Activated naive CD4-positive, alpha-beta T cell treated with anti-CD3 and anti-CD28 coated beads, Interleukin-2, amount 10 ng/mL, durations not matched to agents 7 days and 5 days (primary cell): ENCODE measurements around the gene TMEM255A.

Experiments used
- CTCF ChIA-PET: fragments of 350-600 bp; sonication (Branson Sonifier 250); formaldehyde crosslinking; loops from one replicate; lab custom pipeline; 2021; ENCODE audit warnings: antibody characterized with exemption; lab: Charles Lee
- DNase-seq: peaks from one replicate; pipeline ENCODE4 v3.0.0-alpha.2; 2020
- H3K27ac Mint-ChIP-seq: one replicate; pipeline ENCODE4 v1.8.0; 2021; ENCODE audit warnings: mild to moderate bottlenecking, moderate library complexity, mixed read lengths
- H3K27me3 Mint-ChIP-seq: one replicate; pipeline ENCODE4 v1.8.0; 2021; ENCODE audit warnings: mild to moderate bottlenecking, mixed read lengths
- H3K36me3 Mint-ChIP-seq: one replicate; pipeline ENCODE4 v1.8.0; 2021; ENCODE audit warnings: mixed read lengths
- H3K4me1 Mint-ChIP-seq: one replicate; pipeline ENCODE4 v1.8.0; 2021; ENCODE audit warnings: mixed read lengths
- H3K4me3 Mint-ChIP-seq: one replicate; pipeline ENCODE4 v1.8.0; 2021; ENCODE audit warnings: mild to moderate bottlenecking, moderate library complexity, mixed read lengths
- H3K9me3 Mint-ChIP-seq: one replicate; pipeline ENCODE4 v1.8.0; 2021; ENCODE audit warnings: mixed read lengths

TMEM255A gene

GRCh38 chrX:120316587-120317283, 5.5 kb upstream of the TMEM255A start:
- Mint-ChIP-seq H3K36me3 (no peaks in the 10 kb centered on the region), H3K27me3 (peaks cover 41% of the 10 kb centered on the region), H3K4me3 (no peak overlapping the region), H3K9me3 (no peaks in the 10 kb centered on the region), H3K4me1 (no peaks in the 10 kb centered on the region), H3K27ac (no peak overlapping the region)
- CTCF ChIA-PET, result interaction anchor here (0.7 kb wide), 2 partner anchors 130 to 135 kb away, joined by 3 read pairs; no protein-coding TSS in a partner anchor
- DNase-seq, result no peak

GRCh38 chrX:120315776-120316175, 4.5 kb upstream of the TMEM255A start:
- H3K36me3 Mint-ChIP-seq, result no peaks in the 10 kb centered on the region
- no peak for DNase-seq
- no peak overlapping the region for H3K4me3 Mint-ChIP-seq
- H3K27me3 Mint-ChIP-seq, result peaks cover 45% of the 10 kb centered on the region
- peaks cover 2% of the 10 kb centered on the region for H3K4me1 Mint-ChIP-seq
- H3K27ac Mint-ChIP-seq, result no peak overlapping the region
- CTCF ChIA-PET, result interaction anchor here (0.7 kb wide), 2 partner anchors 131 to 136 kb away, joined by 3 read pairs; no protein-coding TSS in a partner anchor
- H3K9me3 Mint-ChIP-seq, result no peaks in the 10 kb centered on the region

- CTCF ChIA-PET, result no interaction called here
- H3K4me3 Mint-ChIP-seq, result no peak overlapping the region
- no peaks in the 10 kb centered on the region for H3K36me3 Mint-ChIP-seq
- H3K9me3 Mint-ChIP-seq, result no peaks in the 10 kb centered on the region
- peaks cover 67% of the 10 kb centered on the region for H3K27me3 Mint-ChIP-seq
- DNase-seq, result no peak
- no peak overlapping the region for H3K27ac Mint-ChIP-seq
- peaks cover 24% of the 10 kb centered on the region for H3K4me1 Mint-ChIP-seq
Observed at GRCh38 chrX:120311727-120312063, 434 bp upstream of the TMEM255A start.

- CTCF ChIA-PET, result interaction anchor here (1.1 kb wide), 2 partner anchors 10 to 59 kb away, joined by 4 to 5 read pairs; partner anchors contain the start of gene ZBTB33
- Mint-ChIP-seq H3K9me3 (no peaks in the 10 kb centered on the region), H3K27ac (peak overlapping the region; percentile 83), H3K4me1 (peaks cover 32% of the 10 kb centered on the region), H3K27me3 (peaks cover 73% of the 10 kb centered on the region), H3K4me3 (peak overlapping the region; percentile 75), H3K36me3 (no peaks in the 10 kb centered on the region)
- DNase-seq, result peak; percentile 34
Observed at GRCh38 chrX:120309873-120310705, 1.2 kb downstream of the TMEM255A start.

- DNase-seq, result peak; percentile 81
- Mint-ChIP-seq H3K27ac (peak overlapping the region; percentile 83), H3K4me3 (peak overlapping the region; percentile 75), H3K27me3 (peaks cover 66% of the 10 kb centered on the region), H3K4me1 (peaks cover 32% of the 10 kb centered on the region), H3K9me3 (no peaks in the 10 kb centered on the region), H3K36me3 (no peaks in the 10 kb centered on the region)
- CTCF ChIA-PET, result interaction anchor here (0.7 to 1.1 kb wide), 6 partner anchors 9 to 95 kb away, joined by 3 to 5 read pairs (median 4); partner anchors contain the start of gene ZBTB33
Observed at GRCh38 chrX:120308959-120309872, 2.0 kb downstream of the TMEM255A start.

- peaks cover 32% of the 10 kb centered on the region for H3K4me1 Mint-ChIP-seq
- H3K4me3 Mint-ChIP-seq, result peak overlapping the region; percentile 75
- H3K27me3 Mint-ChIP-seq, result peaks cover 66% of the 10 kb centered on the region
- no peak overlapping the region for H3K27ac Mint-ChIP-seq
- no peaks in the 10 kb centered on the region for H3K9me3 Mint-ChIP-seq
- DNase-seq, result no peak
- H3K36me3 Mint-ChIP-seq, result no peaks in the 10 kb centered on the region
- CTCF ChIA-PET, result interaction anchor here (0.7 to 1.1 kb wide), 4 partner anchors 9 to 62 kb away, joined by 3 to 4 read pairs (median 4); no protein-coding TSS in a partner anchor
Observed at GRCh38 chrX:120308558-120308957, 2.7 kb downstream of the TMEM255A start.

- H3K27ac Mint-ChIP-seq, result no peak overlapping the region
- peaks cover 52% of the 10 kb centered on the region for H3K27me3 Mint-ChIP-seq
- peaks cover 45% of the 10 kb centered on the region for H3K4me1 Mint-ChIP-seq
Observed at GRCh38 chrX:120306630-120307029, 4.6 kb downstream of the TMEM255A start.

GRCh38 chrX:120305531-120306141, 5.6 kb downstream of the TMEM255A start:
- H3K36me3 Mint-ChIP-seq, result no peaks in the 10 kb centered on the region
- no peak for DNase-seq
- H3K9me3 Mint-ChIP-seq, result no peaks in the 10 kb centered on the region
- peaks cover 44% of the 10 kb centered on the region for H3K4me1 Mint-ChIP-seq
- H3K4me3 Mint-ChIP-seq, result no peak overlapping the region
- H3K27ac Mint-ChIP-seq, result no peak overlapping the region
- CTCF ChIA-PET, result no interaction called here
- H3K27me3 Mint-ChIP-seq, result peaks cover 42% of the 10 kb centered on the region

More at GRCh38 chrX:120306630-120307029, 4.6 kb downstream of the TMEM255A start:
- H3K4me3 Mint-ChIP-seq, result no peak overlapping the region
- no peak for DNase-seq
- CTCF ChIA-PET, result no interaction called here
- no peaks in the 10 kb centered on the region for H3K36me3 Mint-ChIP-seq
- H3K9me3 Mint-ChIP-seq, result no peaks in the 10 kb centered on the region

GRCh38 chrX:120304256-120304655, 7.0 kb downstream of the TMEM255A start:
- H3K27me3 Mint-ChIP-seq, result peaks cover 28% of the 10 kb centered on the region
- peaks cover 31% of the 10 kb centered on the region for H3K4me1 Mint-ChIP-seq
- no peaks in the 10 kb centered on the region for H3K9me3 Mint-ChIP-seq
- no peak overlapping the region for H3K27ac Mint-ChIP-seq
- CTCF ChIA-PET, result no interaction called here
- no peak overlapping the region for H3K4me3 Mint-ChIP-seq
- DNase-seq, result no peak
- no peaks in the 10 kb centered on the region for H3K36me3 Mint-ChIP-seq

GRCh38 chrX:120302434-120302833, 8.8 kb downstream of the TMEM255A start:
- no peak overlapping the region for H3K4me3 Mint-ChIP-seq
- peak overlapping the region; percentile 3 for H3K27ac Mint-ChIP-seq
- no peaks in the 10 kb centered on the region for H3K36me3 Mint-ChIP-seq
- peaks cover 10% of the 10 kb centered on the region for H3K27me3 Mint-ChIP-seq
- H3K9me3 Mint-ChIP-seq, result no peaks in the 10 kb centered on the region
- peak; percentile 69 for DNase-seq
- peaks cover 29% of the 10 kb centered on the region for H3K4me1 Mint-ChIP-seq
- CTCF ChIA-PET, result no interaction called here

- H3K4me3 Mint-ChIP-seq, result no peak overlapping the region
- peak overlapping the region; percentile 3 for H3K27ac Mint-ChIP-seq
- peaks cover 10% of the 10 kb centered on the region for H3K27me3 Mint-ChIP-seq
- no peaks in the 10 kb centered on the region for H3K9me3 Mint-ChIP-seq
- CTCF ChIA-PET, result no interaction called here
- DNase-seq, result no peak
- peaks cover 27% of the 10 kb centered on the region for H3K4me1 Mint-ChIP-seq
- H3K36me3 Mint-ChIP-seq, result no peaks in the 10 kb centered on the region
Observed at GRCh38 chrX:120301960-120302359, 9.3 kb downstream of the TMEM255A start.

- Mint-ChIP-seq H3K36me3 (no peaks in the 10 kb centered on the region), H3K4me1 (peaks cover 22% of the 10 kb centered on the region), H3K27ac (no peak overlapping the region), H3K4me3 (no peak overlapping the region), H3K9me3 (no peaks in the 10 kb centered on the region), H3K27me3 (peaks cover 10% of the 10 kb centered on the region)
- CTCF ChIA-PET, result no interaction called here
- DNase-seq, result no peak
Observed at GRCh38 chrX:120301497-120301896, 9.8 kb downstream of the TMEM255A start.

GRCh38 chrX:120299928-120300327, 11.3 kb downstream of the TMEM255A start:
- Mint-ChIP-seq H3K9me3 (no peaks in the 10 kb centered on the region), H3K36me3 (no peaks in the 10 kb centered on the region), H3K27ac (no peak overlapping the region), H3K4me1 (peaks cover 20% of the 10 kb centered on the region), H3K27me3 (no peaks in the 10 kb centered on the region), H3K4me3 (no peak overlapping the region)
- no peak for DNase-seq
- CTCF ChIA-PET, result interaction anchor here (1.7 kb wide), 1 partner anchor 9 kb away, joined by 4 read pairs; no protein-coding TSS in a partner anchor
